Brain microvascular endothelial cell (primary cell): ENCODE measurements around the gene EN2.

Source experiments
- DNase-seq: peaks from one replicate; pipeline ENCODE4 v3.0.0-alpha.2; 2020
- H3K27ac ChIP-seq: fragments of 250-450 bp; sonication (Bioruptor Pico); 2 replicates; pipeline ENCODE4 v1.5.1; 2020; ENCODE audit warnings: mild to moderate bottlenecking, moderate library complexity
- H3K27me3 ChIP-seq: fragments of 250-450 bp; sonication (Bioruptor Pico); replicated peaks from 2 replicates; pipeline ENCODE4 v1.5.1; 2020; ENCODE audit warnings: mild to moderate bottlenecking
- H3K36me3 ChIP-seq: fragments of 250-450 bp; sonication (Bioruptor Pico); replicated peaks from 2 replicates; pipeline ENCODE4 v1.5.1; 2020; ENCODE audit warnings: mild to moderate bottlenecking
- H3K4me3 ChIP-seq: 2 replicates; pipeline ENCODE4 v1.5.1; 2011; ENCODE audit warnings: low read depth, mild to moderate bottlenecking, control low read depth, low read length, moderate library complexity
- in situ Hi-C: cut with HindIII; loops from 2 replicates; pipeline ENCODE4 v1.10.0; 2017; ENCODE audit warnings: low sequenced_read_pairs, low pct_ligation_motif_present
- TF ChIP-seq, protein P1 (sequence below): IDR thresholded peaks from 2 replicates; pipeline ENCODE4 v1.5.1; 2011; ENCODE audit warnings: low read depth, mild to moderate bottlenecking, moderate library complexity, low read length, control low read depth, inconsistent platforms; ENCODE audit errors: missing control alignments

EN2 gene

DNA sequence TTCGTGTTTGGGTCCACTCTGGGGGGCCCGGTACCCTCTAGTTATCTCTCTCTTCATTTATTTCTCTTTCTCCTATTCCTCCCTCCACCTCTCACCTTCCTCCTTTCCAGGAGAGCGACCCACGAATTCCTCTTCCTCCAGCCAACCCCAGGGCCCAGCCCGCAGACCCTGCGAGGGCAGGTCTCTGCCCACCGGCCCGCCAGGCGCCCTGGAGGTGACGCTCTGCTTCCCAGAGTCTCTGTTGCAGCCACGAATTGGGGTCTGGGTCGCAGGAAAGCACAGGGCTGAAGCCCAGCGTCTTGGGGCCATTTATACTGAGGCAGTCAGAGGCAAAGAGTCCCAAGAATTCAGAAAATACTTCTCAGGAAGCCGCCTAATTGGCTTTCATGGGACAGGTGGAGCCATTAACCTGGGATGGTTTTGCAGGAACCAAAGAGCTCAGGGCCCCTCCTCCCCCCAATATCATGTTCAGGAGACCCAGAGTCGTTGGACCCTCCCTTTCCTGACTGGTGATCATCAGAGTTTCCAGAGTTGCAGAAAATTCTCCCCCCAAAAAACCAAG lies 2.7 kb upstream of the EN2 start:
- Histone ChIP-seq H3K36me3 (no peaks in the 10 kb centered on the region), H3K4me3 (no peak overlapping the region), H3K27me3 (peaks cover 96% of the 10 kb centered on the region), H3K27ac (no peak overlapping the region)
- TF ChIP-seq, protein P1, sequence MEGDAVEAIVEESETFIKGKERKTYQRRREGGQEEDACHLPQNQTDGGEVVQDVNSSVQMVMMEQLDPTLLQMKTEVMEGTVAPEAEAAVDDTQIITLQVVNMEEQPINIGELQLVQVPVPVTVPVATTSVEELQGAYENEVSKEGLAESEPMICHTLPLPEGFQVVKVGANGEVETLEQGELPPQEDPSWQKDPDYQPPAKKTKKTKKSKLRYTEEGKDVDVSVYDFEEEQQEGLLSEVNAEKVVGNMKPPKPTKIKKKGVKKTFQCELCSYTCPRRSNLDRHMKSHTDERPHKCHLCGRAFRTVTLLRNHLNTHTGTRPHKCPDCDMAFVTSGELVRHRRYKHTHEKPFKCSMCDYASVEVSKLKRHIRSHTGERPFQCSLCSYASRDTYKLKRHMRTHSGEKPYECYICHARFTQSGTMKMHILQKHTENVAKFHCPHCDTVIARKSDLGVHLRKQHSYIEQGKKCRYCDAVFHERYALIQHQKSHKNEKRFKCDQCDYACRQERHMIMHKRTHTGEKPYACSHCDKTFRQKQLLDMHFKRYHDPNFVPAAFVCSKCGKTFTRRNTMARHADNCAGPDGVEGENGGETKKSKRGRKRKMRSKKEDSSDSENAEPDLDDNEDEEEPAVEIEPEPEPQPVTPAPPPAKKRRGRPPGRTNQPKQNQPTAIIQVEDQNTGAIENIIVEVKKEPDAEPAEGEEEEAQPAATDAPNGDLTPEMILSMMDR = no peak
- in situ Hi-C loops = no loop called here
- DNase-seq = no peak

DNA sequence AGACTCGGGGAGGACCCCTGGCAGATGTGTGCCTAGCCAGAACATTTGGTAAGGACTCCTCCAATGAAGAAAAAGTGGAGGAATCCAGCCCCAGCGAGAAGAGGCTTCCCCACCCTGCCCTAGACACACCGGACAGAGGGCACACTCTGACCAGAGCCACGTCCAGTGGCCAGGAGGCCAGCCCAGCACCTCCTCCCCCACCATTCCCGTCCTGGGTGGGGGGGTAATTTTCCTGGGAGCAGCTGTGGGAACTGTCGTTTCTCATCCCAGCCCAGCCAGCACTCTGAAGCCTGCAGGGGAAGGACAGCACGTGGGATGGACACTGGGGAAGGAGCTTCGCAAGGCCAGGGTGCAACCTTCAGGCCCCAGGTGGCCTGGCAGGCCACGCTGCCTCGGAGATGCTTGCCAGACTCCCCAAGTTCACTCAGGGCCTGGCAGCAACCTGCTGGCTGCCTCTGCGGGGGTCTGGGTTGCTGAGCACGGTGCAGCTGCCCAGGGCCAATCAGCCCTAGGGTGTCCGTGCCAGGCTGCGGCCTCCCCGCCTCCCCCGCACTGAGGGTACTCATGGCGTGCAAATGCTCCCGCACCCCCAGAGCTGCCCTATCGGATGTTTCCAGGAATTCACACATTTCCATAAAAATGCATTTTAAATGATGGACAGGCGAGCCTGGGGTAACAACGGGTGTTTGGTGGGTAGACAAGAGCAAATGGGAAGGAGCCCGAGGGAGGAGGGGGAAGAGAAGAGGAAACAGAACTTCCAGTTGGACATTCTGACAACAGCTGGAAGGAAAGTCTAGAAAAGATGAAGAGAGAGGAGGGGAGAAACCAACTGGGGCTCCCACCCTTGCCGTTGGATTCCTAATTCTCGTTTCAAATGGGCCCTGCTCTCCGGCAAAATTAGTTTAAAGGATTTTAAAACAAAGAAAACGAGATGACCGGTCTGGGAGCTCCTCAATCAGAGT lies 1.9 kb upstream of the EN2 start:
- Histone ChIP-seq H3K27ac (no peak overlapping the region), H3K4me3 (no peak overlapping the region), H3K36me3 (no peaks in the 10 kb centered on the region), H3K27me3 (peaks cover 96% of the 10 kb centered on the region)
- TF ChIP-seq, protein P1 = no peak
- DNase-seq = no peak
- in situ Hi-C loops = no loop called here

DNA sequence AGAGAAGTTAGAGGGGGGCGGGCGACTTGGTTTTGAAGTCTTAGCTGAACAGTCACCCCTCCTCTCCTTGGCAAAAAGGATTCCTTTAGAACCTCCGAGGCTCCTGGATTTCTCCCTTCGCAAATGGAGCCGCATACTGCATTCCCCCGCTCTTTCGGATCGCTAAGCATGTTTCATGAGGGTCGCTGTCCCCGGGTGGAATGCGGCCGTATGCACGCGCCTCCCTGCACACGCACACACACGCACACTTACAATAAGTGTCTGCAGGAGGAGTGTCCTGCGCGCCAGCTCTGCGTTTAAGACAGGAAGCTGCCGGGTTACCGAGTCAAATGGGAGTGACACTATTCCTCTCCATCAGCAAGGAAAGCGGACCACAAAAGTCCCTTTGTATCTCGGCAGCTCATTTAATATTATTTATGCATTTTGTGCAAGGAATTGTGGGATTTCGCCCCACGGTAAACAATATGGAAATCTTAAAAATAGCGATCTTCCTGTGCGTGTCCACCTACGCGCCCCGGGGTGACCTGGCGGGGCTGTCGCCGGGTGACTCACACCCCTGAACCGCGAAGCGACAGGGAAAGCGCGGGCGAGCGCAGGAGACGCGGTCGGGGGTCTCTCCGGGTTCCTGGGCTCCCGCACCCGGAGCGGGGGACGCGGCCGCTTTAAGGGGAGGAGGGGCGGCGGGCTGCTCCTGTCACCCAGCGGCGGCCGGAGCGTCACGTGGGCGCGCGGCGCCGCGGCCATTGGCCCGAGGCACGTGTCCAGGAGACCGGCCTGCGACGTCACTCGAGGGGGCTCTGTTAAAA lies 988 bp upstream of the EN2 start:
- in situ Hi-C loops = no loop called here
- Histone ChIP-seq H3K4me3 (peak overlapping the region; percentile 30), H3K36me3 (no peaks in the 10 kb centered on the region), H3K27me3 (peaks cover 94% of the 10 kb centered on the region), H3K27ac (no peak overlapping the region)
- TF ChIP-seq, protein P1 = no peak
- DNase-seq = peak; percentile 8

DNA sequence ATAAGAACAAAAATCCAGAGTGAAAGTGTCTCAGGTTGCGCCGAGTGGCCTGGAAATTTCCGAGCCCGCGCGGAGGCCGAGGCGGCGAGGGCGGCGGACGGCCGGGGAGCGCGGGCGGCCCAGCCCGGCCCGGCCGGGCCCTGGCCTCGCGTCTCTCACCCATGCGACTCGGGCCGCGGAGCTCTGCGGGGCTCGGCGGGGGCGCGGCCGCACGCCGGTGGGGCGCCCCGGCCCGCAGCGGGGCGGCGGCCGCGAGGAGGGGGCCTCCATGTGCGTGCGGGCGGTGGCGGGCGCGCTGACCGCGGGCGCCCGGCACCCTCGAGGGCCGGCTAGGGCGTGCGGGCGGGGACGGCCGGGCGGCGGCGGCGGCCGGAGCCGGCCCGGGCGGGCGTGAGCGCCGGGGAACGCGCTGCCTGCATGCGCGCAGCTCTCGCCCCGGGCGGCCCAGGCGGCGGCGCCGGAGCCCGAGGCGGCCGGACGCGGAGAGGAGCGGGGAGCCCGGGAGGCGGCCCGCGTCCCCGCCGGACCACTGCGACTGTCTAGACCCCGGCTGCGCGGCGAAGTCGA lies 302 bp upstream of the EN2 start:
- no peak for DNase-seq
- Histone ChIP-seq H3K36me3 (no peaks in the 10 kb centered on the region), H3K27ac (no peak overlapping the region), H3K27me3 (peaks cover 93% of the 10 kb centered on the region), H3K4me3 (no peak overlapping the region)
- in situ Hi-C loops = no loop called here
- TF ChIP-seq, protein P1 = no peak

DNA sequence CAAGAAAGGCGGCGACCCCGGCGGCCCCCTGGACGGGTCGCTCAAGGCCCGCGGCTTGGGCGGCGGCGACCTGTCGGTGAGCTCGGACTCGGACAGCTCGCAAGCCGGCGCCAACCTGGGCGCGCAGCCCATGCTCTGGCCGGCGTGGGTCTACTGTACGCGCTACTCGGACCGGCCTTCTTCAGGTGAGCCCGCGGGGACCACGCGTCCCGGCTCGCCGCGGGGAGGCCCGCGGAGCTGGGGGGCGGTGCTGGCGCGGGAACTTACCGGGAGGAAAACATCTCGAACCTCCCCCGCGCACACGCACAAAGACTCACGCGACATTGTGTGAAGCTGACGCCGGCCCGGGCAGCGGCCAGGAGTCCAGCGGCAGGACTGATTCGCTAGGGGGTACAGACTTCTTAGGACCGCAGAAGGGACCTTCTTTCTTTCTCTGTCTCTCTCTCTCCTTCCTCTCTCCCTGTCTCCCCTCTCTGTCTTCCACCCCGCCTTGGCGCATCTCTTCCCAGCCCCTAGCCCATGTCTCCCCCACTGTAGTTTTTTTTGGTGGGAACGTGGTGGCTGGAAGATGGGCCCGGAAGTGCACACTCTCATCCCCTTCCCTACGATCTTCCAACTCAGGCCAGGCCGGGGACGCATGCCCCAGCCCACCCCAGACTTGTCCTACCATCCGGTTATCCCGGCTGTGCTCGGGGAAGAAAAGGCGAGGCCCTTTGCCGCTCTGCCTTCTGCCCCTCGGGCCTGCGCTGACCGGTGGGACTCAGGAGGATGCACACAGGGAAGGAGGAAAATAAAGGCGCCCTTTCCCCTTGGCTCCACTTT lies 1.2 kb downstream of the EN2 start:
- no peaks in the 10 kb centered on the region for H3K36me3 ChIP-seq
- no peak overlapping the region for H3K4me3 ChIP-seq
- peaks cover 92% of the 10 kb centered on the region for H3K27me3 ChIP-seq
- TF ChIP-seq, protein P1 = no peak
- DNase-seq = no peak
- in situ Hi-C loops = no loop called here
- no peak overlapping the region for H3K27ac ChIP-seq
